Activated T-cell treated with anti-CD3 and anti-CD28 coated beads for 48 hours (primary cell): ENCODE measurements around the gene DNASE1L1.
A peak's percentile ranks its signal among the peaks of the same experiment; 100 is the strongest.

Source experiments
- DNase-seq: peaks from one replicate; pipeline ENCODE4 v3.0.0-alpha.2; 2020; ENCODE audit warnings: low read depth

DNASE1L1 gene, protein sequence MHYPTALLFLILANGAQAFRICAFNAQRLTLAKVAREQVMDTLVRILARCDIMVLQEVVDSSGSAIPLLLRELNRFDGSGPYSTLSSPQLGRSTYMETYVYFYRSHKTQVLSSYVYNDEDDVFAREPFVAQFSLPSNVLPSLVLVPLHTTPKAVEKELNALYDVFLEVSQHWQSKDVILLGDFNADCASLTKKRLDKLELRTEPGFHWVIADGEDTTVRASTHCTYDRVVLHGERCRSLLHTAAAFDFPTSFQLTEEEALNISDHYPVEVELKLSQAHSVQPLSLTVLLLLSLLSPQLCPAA

DNA sequence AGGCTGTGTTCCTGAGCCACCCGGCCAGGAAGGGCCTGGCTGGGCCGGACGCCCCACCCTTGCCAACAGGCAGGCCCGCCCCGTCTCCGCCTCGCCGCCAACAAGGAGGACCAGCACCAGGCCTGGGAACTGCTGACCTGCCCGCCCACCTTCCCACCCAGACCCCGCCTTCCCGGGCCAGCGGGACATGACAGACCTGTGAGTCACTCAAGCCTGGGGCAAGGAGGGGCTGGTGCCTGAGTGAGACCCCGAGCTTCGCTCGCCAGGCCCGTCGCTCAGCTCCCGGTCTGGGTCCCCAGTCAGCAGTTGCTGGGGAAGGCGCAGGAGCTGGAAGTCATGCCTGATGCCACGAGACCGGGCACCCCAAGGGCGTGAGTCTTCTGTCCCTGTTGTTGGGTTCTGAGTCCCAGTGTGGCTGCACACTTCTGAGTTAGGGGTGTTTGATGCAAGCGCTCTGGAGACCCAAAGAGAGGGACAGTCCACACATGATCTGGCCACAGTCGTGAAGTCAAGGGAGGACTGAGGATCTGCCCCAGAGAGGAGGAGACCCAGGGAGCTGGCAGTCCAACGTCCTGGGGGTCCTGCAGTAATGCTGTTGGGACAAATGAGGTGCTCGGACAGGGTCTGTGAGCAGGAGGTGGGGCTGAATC, at the start of gene DNASE1L1:
Gene DNASE1L1, minus strand, starts transcription at position 33 of the 650 bp plus-strand sequence. CDS start 3,686 bp downstream, outside the sequence.
- no peak for DNase-seq

DNA sequence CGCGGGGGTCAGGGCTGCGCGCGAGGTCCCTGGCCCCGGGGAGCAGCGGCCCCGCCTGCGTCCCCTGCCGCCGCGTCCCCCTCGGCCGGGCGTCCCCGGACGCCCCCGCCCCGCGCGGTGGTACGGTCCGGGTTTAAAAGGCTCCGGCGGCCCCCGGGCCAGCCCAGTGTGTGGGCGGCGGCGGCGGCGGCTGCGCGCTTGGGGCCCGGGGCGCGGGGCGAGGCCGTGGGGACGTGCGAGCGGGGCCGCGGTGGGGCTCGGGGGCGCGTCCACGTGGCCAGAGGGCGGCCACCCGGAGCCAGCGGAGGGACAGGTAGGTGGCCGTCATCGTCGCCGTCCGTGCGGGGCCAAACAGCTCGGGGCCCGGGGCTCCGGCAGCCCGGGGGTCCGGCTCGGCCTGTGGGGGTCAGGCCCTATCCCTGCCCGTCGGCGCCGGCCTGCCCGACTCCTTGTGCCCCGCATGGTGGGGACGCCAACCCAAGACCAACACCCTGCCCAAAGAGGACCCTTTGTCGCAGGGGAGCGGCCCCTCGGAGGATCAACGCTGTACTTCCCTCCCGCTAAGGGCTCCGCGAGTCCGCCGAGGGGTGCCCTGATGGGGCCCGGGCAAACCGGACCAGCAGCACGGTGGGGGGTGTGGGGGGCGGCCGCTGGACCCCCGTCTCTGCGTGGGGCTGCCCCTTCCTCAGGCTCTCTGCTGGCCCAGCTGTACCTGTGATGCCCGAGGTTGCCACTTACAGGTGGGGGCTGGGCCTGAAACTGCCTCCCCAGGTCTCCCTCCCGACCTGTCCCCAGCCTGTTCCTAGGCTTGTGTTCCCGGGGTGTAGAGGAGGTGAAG, 49.3 kb upstream of the DNASE1L1 start, which contains the start of gene PLXNA3:
Gene PLXNA3, plus strand, starts transcription at position 166 of the 838 bp plus-strand sequence. CDS start 1,903 bp downstream, outside the sequence.
- peak; percentile 57 for DNase-seq

DNA sequence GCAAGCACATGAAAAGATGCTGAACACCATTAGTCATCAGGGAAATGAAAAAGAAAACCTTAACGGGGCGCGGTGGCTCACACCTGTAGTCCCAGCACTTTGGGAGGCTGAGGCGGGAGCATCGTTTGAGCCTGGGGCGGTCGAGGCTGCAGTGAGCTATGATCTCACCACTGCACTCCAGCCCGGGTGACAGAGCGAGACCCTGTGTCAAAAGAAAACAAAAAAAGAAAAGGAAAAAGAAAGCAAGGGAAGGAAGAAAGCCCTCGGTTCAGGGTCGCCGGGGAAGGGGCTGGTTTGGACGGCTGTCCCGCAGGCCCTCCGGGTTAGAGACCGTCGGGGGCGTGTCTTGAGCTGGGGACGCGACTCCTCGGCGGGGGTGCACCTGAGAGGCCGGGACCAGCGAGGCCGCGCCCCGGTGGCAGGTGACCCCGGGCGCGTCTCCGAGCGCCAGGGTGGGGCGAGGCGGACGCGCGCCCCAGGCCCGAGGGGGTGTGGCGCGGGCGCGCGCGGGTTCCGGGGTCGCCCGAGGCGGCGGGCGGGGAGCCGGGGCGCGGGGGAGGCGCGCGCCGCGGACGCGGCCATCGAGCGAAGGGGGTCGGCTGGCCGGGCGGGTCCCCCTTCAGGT, 48.5 kb upstream of the DNASE1L1 start:
- peak; percentile 49 for DNase-seq

DNA sequence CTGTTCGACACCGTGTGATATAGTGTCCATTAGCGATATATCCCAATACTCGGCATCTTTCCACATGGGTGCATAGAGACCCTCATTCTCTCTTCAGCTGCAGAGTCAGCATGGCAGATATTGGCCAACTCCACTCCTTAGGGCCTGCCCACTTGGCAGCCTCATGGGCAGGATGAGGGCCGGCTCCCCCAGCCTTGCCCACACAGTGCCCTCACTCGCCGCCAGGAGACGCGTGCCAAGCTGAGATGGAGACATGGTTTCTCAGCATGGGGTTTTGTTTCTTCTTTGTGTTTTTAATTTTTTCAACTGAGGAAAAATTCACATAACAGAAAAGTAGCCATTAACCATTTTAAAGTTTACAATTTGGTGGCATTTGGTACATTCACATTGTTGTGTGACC, 43.8 kb upstream of the DNASE1L1 start:
- no peak for DNase-seq

DNA sequence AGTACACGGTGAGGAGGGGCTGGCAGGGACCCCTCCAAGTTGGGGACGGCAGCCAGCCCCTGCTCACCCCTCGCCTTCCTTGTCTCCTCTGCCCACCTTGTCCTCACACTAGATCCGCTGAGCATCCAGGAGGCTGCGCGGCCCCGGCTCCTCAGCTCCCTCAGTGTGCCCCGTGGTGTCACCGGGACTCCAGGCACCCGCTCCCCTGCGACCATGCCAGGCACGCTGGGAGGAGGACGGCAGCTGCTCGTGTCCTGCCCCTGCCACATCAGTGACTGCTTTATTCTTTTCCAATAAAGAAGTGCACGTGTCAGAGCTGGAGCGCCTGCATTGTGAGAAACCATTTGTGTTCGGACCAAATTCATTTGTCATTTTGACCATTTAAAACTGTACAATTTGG, 41.3 kb upstream of the DNASE1L1 start:
- DNase-seq = no peak

DNA sequence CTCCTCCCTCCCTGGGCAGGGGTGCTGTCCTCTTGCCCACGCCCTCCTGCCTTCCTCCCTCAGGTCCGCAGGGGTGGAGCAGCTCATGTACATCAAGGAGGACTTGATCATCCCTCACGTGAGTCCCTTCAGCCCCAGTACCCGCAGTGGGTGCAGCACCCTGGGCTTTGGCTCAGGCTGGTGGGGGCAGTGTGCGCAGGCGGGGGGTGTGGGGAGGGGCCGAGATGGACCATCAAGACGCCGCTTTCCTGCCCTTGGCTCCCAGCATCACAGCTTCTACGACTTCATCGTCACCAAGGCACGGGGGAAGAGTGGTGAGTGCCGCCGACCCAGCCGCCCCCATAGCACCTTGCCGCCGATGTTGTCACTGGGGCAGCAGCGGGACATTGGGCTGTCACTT, 40.6 kb upstream of the DNASE1L1 start:
- no peak for DNase-seq

DNA sequence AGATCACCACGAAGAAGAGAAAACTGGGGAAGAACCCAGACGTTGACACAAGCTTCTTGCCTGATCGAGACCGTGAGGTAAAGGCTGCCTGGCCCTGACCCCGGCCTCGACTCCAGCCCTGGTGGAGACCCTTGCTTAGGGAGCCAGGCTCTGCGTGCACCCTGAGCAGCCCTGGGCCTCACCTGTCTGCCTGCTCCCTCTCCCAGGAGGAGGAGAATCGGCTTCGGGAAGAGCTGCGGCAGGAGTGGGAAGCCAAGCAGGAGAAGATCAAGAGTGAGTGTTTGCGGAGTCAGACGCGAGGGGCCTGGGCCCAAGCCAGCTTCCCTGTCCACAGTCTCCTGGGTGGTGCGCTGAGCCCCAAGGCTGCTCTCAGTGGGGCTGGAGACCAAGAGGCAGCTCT, 39.4 kb upstream of the DNASE1L1 start:
- DNase-seq = no peak

DNA sequence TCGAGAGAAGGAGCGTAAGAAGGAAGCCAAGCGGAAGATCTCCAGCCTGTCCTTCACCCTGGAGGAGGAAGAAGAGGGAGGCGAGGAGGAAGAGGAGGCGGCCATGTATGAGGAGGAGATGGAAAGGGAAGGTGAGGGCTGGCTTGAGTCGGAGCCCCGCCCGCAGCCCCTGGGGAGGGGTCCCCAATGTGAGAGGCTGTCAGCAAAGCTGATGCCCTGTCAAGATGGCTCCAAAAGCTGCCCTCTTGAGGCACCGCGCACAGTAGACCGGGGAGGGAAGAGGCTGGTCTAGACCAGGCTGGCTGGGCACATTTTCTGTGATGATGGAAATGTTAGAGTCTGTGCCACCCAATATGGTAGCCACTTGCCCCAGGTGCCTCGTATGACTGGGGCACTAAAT, 37.4 kb upstream of the DNASE1L1 start:
- DNase-seq = no peak

DNA sequence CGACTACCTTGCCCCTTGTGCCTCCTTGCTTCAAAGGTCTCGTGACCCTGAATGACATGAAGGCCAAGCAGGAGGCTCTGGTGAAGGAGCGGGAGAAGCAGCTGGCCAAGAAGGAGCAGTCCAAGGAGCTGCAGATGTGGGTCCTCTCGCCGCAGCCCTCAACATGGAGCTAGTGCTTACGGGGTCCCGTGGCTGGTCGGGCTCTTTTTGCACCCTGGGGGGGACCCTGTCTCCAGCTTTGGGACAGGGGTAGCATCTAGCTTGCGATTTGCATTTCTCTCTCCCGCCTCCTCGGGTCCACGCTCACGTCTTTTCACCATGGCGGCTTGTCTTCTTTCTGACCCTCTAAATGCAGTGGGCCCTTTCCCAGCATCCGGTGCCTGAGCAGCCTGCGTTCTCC, 36.7 kb upstream of the DNASE1L1 start:
- DNase-seq = no peak

DNA sequence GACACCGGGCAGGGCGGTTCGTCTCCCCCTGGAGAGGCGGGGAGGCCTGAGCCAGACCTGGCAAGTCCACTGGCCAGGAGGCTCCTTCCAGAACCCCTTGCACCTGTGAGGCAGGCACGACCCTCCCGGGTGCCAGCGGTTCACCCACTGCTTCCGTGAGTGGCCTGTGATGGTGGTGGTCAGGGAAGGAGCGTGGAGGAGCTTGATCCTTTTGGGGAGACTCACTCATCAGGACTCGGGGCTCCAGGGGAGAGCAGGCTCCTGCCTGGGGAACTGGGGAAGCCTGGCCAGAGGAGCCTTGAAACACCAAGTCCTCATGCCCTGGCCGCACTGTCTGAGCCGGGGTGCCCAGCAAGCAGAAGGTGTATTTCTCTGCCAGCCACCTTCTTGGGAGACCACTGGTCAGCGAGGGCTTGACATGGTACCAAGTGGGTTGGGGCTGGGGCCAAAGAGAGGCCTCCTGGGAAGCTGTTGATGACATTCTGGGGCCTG, 35.7 kb upstream of the DNASE1L1 start:
- no peak for DNase-seq

DNA sequence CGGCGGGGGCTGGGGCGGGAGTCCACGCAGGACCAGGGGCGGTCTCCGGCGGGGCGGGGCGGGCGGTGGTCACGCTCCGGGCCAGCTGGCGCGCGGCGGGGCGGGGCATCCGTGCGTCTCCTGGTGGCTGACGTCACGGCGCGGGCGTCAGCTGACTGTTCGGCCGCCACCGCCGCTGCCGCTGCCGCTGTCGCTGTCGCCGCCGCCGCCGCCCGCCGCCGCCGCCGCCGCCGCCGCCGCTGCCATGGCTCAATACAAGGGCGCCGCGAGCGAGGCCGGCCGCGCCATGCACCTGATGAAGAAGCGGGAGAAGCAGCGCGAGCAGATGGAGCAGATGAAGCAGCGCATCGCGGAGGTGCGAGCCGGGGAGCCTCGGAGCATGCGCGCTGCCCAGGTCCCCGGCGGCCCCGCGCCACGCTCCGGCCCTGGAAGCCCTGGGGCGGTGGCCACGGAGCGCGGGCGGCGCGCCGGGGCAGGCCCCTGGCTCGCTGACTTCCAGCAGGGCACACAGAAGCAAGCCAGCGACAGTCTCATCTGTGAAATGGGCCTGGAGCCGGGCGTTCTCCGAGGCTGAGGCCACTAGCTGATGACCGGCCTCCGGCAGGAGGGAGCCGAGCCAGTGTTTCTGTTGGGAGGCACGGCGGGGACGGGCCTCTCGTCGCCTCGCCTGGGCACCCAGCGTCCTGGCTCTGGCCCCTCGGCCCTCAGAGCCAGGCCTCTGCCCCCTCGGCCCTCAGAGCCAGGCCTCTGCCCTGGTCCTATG, 35.1 kb upstream of the DNASE1L1 start, which contains the start of gene FAM50A:
Gene FAM50A, plus strand, starts transcription at position 150 of the 763 bp plus-strand sequence. Its CDS starts 95 bp downstream, at position 245.
- DNase-seq = peak; percentile 69

DNA sequence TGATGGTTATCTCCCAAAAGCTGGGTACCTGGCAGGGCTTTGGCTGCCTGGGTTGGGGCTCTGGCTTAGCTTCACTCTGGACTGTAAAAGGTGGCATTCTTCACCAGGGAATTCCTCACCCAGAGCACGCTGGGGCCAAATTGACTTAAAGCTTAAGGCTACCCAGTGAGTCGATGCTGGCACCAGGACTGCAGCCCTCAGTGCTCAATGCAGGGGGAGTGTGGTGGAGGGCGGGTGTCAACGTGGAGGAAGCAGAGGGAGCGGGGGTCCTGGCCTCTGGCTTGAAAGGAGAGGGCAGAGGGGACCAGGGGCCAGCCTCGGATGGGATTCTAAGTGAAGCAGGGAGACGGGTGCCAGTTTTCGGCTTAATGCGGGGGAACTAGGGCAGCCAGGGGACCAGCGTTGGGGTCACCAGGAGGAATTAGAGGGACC, 34.4 kb upstream of the DNASE1L1 start:
- DNase-seq = no peak

DNA sequence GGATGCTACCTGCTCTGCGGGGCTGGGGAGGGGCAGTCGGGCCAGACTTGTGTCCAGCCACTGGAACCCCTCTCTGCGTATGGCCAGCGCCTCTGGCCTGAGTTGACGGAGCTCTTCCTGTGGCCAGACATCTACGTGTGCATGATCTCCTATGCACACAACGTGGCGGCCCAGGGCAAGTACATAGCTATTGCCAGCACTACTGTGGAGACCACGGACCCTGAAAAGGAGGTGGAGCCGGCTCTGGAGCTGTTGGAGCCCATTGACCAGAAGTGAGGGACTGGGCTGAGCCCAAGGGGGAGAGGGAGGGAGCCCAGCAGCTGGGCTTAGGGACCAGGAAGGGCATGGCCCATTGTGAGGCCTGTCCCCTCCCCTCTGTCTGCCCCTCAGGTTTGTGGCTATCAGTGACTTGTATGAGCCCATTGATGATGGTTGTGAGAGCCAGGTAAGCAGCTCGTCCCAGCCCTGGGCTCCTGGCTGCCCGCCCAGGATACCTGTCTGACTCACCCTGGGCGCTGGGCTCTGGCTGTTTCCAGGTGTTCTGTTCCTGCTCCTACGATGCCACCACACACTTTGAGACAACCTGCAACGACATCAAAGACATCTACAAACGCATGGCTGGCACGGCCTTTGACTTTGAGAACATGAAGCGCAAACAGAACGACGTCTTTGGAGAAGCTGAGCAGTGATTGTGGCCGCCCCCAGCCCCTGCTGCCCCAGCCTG, 33.1 kb upstream of the DNASE1L1 start:
- no peak for DNase-seq

DNA sequence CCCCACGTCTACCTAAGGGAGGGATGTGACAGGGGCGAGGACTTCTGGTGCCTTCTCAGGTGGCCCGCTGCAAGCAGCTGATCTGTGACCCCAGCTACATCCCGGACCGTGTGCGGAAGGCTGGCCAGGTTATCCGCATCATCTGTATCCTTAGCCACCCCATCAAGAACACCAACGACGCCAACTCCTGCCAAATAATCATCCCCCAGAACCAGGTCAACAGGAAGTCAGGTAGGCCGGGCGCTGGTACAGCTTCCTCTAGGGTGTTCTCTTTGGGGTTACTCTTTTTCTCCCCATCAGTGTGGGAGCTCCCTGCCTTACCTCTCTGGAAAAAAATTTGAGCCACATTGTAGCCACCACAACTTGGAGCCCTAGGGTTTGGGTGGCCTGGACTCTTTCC, 32.5 kb upstream of the DNASE1L1 start:
- no peak for DNase-seq

DNA sequence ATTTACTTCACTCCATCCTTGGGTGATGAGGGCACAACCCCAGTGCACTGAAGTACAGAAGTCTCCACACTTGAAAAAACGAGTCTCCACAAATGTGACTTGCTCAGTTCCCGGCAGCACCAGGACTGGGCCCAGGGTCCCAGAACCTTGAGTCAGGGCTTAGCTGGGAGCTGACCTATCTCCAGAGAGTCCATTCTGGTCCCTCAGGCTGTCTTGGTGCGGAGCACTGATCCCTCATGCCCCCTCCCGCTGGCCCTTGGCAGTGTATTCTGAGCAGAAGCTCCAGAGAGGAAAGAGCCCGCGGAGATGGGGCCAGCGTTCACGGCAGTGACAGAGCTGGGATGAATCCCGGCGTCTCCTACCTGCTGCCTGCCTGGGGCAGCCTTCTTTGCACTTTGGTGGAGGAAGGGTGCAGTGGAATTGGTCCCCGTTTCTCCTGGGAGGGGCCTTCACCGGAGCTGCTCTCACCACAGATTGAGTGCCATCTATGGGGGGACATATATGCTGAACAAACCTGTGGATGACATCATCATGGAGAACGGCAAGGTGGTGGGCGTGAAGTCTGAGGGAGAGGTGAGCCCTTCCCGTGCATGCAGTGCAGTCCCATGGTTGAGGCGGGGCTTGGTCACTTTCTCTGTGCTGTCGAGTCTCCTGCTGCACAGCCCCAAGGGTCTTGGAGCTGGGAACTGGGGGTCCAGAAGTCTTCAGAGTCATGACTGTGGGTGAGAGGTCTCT, 31.7 kb upstream of the DNASE1L1 start:
- DNase-seq = no peak

DNA sequence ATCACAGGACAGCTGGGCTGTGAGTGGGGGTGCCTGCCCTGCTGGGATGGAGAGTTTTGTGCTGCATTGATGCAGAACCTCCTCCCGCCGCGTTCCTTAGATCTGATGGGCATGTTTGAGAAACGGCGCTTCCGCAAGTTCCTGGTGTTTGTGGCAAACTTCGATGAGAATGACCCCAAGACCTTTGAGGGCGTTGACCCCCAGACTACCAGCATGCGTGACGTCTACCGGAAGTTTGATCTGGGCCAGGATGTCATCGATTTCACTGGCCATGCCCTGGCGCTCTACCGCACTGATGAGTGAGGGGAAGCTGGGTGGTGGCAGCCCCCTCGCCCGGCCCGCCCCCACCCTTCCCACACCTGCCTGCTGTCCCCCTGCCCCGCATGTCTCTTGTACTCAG, 30.8 kb upstream of the DNASE1L1 start:
- DNase-seq = no peak

DNA sequence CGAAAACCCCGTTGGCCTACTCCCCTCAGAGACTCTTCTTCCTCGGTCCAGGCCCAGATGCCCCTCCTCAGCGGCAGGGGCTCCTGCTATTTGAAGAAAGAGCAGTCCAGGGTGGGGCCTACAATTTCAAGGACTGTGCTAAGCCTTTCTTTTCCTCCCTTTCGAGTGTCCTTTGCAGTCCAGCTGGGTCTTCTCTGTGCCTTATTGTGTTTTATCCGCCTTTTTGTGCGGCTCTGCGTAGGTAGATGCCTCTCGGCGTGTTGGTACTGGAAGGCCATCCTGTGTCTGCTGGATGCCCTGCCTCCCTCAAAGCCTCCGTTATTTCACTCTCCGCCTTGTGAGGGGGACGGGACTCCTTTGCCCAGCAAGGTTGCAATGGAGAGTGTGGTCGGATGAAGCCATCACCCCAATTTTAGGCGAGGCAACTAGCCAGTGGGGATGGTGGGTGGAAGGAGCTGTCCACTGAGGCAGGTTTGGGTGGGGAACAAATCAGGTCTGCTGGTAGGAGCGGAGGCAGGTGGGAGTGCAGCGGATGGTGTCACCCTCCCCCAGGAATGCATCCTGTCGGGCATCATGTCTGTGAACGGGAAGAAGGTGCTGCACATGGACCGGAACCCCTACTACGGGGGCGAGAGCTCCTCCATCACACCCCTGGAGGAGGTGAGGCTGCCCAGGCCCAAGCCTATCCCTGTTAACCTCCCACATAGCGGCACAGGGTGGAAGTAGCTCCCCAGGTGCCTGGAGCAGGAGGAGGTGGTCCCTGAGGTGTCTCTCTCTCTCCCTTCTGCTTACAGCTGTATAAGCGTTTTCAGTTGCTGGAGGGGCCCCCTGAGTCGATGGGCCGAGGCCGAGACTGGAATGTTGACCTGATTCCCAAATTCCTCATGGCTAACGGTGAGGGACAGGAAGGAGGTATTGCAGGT, 29.2 kb upstream of the DNASE1L1 start:
- DNase-seq = no peak

DNA sequence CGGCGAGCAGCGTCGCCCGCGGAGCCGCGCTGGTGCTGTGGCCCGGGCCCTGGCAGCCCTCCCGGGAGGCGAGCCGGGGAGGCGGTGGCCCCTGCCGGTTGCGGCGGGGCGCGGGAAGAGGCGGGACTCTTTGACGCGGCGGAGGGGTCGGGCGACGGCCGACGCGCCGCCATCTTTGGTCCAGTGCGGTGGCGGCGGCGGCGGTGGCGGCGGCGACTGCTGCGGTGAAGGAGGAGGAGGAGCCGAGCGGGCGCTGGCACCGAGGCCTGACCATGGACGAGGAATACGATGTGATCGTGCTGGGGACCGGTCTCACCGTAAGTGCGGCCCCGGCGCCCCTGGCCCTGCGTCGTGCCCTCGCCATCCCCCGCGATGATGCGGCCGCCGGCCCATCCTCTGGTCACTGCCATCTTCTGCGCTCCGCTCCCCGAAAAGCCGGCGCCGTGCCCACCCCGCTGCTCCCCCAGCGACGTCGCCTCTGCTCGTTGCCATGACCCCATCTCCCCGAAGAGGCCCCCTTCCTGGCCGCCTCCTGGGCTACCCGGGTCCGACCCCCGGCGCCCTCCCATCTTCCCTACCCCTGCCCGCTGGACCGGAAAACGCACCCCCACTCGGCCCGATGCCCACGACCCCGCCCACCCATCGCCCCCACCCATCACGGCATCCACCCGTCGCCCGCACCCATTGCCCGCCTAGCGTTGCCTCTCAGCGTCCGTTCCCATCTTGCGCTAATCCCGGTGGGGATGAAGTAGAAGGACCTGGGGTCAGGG, 28.1 kb upstream of the DNASE1L1 start, which contains the start of gene GDI1:
Gene GDI1, plus strand, starts transcription at position 172 of the 770 bp plus-strand sequence. Its CDS starts 101 bp downstream, at position 273.
- peak; percentile 43 for DNase-seq
